Astrocyte of the cerebellum (primary cell): ENCODE results near the gene RBM20.

Source experiments
- DNase-seq: peaks from one replicate; pipeline ENCODE4 v3.0.0-alpha.2; 2011; ENCODE audit warnings: low read depth
- H3K4me3 ChIP-seq: 2 replicates; pipeline ENCODE4 v1.5.1; 2011; ENCODE audit warnings: mild to moderate bottlenecking, low read depth, low read length, moderate library complexity
- in situ Hi-C: cut with HindIII; loops from 2 replicates; pipeline ENCODE4 v1.10.0; 2017; ENCODE audit warnings: low sequenced_read_pairs
- TF ChIP-seq, protein P1 (sequence below): IDR thresholded peaks from 2 replicates; pipeline ENCODE4 v1.5.1; 2012; ENCODE audit warnings: low read length, low read depth, moderate library complexity, mild to moderate bottlenecking; ENCODE audit errors: missing control alignments

The RBM20 gene

DNA sequence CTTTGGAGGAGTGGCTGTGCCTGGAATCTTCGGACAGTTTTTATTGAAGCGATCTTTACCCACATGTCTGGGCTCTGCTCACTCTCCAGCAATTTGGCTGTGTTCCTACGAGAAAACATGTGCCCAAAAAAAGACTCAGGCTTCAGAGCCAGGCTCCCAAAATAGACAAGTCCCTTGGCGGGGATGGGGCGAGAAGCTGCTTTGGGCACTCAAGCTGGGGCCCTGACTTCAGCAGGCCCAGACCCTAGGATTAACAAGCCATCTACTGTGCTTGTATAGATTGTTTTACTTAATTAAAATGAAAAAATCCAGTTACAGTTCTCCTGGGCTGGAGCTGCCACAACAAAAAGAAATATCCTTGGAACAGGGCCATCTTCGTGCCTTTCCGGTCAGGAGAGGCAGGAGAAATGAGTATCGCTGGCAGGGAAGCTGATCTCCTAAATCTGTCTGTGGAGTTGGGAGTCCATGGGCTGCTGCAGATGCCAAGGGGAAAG, 176.2 kb downstream of the RBM20 start:
- no peak for DNase-seq
- TF ChIP-seq, protein P1, sequence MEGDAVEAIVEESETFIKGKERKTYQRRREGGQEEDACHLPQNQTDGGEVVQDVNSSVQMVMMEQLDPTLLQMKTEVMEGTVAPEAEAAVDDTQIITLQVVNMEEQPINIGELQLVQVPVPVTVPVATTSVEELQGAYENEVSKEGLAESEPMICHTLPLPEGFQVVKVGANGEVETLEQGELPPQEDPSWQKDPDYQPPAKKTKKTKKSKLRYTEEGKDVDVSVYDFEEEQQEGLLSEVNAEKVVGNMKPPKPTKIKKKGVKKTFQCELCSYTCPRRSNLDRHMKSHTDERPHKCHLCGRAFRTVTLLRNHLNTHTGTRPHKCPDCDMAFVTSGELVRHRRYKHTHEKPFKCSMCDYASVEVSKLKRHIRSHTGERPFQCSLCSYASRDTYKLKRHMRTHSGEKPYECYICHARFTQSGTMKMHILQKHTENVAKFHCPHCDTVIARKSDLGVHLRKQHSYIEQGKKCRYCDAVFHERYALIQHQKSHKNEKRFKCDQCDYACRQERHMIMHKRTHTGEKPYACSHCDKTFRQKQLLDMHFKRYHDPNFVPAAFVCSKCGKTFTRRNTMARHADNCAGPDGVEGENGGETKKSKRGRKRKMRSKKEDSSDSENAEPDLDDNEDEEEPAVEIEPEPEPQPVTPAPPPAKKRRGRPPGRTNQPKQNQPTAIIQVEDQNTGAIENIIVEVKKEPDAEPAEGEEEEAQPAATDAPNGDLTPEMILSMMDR: no peak
- in situ Hi-C loops: loop anchor here (5.0 kb wide), 2 partner anchors 33 to 37 kb away; no protein-coding TSS in a partner anchor
- H3K4me3 ChIP-seq: no peak overlapping the region

DNA sequence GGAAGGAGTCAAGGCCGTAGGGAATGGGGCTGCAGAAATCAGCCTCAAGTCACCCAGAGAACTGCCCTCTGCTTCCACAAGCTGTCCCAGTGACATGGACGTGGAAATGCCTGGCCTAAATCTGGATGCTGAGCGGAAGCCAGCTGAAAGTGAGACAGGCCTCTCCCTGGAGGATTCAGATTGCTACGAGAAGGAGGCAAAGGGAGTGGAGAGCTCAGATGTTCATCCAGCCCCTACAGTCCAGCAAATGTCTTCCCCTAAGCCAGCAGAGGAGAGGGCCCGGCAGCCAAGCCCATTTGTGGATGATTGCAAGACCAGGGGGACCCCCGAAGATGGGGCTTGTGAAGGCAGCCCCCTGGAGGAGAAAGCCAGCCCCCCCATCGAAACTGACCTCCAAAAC, 177.4 kb downstream of the RBM20 start:
- H3K4me3 ChIP-seq: no peak overlapping the region
- TF ChIP-seq, protein P1: no peak
- in situ Hi-C loops: loop anchor here (5.0 kb wide), 2 partner anchors 34 to 36 kb away; no protein-coding TSS in a partner anchor
- DNase-seq: no peak

DNA sequence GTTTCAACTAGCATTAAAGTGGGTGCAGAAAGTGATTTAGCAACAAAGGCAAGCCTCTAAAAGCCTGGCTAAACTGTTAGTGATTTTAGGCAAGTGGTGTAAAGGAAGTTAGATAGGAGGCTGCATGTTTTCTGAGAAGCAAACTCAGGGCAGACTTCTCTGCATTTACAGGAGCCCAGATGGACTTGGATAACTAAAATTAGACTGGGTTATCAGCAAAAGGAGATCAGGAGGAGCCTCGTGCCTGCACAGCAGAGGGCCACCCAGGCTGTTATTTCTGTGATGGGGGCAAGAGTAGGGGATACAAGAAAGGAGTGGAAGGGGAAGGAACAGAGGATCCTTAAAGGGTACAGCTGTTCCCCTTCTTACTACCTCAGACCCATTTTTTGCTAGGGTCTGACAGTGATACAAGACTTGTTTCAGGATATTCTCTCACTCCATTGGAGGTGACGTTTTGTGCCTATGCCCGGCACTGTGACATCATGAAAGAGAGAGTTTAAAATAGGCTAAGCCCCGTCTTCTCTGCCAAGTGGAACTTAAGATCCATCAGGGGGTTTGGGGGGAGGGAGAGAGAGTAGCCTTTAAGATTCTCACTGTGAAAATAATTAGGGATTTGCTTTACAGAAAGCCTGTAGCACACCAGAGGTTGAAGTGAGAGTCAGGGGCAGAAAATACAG, 178.0 kb downstream of the RBM20 start:
- in situ Hi-C loops: loop anchor here (5.0 kb wide), 2 partner anchors 35 kb away; no protein-coding TSS in a partner anchor
- no peak overlapping the region for H3K4me3 ChIP-seq
- no peak for DNase-seq
- TF ChIP-seq, protein P1: no peak

DNA sequence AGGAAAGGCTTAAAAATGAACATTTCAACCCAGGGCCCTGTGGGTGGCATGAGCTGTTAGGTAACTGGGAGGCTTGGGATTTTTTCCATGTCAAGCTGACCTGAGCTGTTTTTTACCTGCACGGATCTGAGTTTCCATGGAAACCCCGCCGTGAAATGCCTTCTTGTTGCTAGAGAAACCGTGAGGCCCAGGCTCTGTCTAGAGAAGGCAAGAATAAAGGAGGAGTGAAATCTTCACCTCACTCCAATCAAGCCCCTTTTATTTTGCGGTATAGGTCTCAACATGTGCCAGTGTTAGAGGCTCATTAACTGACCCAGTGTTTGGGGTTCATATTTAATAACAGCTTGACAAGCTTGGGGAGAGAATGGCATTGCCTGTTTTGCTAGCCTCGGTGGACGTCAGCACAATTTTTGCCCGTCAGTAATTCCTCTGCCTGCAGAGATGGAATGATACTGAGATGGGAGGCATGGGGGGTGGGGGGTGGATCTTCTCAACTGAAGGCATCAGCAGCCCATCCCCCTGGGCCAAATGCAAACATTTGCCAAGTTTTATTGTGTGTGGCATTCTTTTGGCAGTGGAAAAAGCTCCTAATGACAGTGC, 178.7 kb downstream of the RBM20 start:
- no peak for DNase-seq
- TF ChIP-seq, protein P1: no peak
- in situ Hi-C loops: loop anchor here (5.0 kb wide), 2 partner anchors 34 to 36 kb away; no protein-coding TSS in a partner anchor
- H3K4me3 ChIP-seq: no peak overlapping the region

DNA sequence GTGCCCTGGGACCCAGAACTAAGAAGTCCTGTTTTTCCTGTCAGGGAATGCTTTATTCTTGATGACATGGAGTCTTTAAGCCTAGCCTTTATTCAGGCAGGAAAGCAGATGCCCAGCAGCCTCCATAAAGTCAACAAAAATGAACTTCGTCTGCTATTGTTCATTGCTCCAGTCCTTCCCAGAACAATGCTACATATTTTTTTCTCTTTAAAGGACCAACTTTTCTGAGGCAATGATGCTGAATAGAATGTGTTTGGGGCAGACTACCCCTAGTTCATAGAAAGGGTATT, 180.0 kb downstream of the RBM20 start:
- in situ Hi-C loops: loop anchor here (5.0 kb wide), 2 partner anchors 33 to 37 kb away; no protein-coding TSS in a partner anchor
- H3K4me3 ChIP-seq: no peak overlapping the region
- no peak for DNase-seq
- TF ChIP-seq, protein P1: no peak

DNA sequence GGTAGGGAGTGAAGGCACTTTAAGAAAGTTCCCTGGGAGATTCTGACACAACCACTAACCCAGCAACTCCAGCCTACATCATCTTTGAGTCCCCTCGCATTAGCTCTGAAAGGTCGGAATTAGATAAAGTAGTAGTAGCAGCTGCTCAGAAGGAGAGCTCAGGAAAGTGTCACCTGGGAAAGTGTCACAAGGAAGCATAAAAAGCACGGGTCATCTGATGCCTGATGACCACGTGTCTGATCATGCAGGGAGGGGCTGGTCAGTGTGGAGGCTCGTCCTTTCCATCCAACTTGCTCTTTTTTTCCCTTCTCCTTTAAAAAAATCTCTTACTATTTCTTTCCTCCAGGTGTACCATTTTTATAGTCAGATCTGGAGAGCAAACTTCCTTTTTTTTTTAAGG, 180.5 kb downstream of the RBM20 start:
- TF ChIP-seq, protein P1: no peak
- no peak for DNase-seq
- in situ Hi-C loops: loop anchor here (5.0 kb wide), 2 partner anchors 33 to 37 kb away; no protein-coding TSS in a partner anchor
- H3K4me3 ChIP-seq: no peak overlapping the region
